Neural progenitor cell (in vitro differentiated cells): Measurements from ENCODE around the gene WNT2.

Source experiments
- EZH2 ChIP-seq: fragments of 200-600 bp; sonication (generic); IDR thresholded peaks from 2 replicates; pipeline ENCODE4 v1.6.1; 2017; ENCODE audit warnings: antibody characterized with exemption, mild to moderate bottlenecking, moderate library complexity
- TF ChIP-seq, protein P1 (sequence below): fragments of 200-600 bp; sonication (generic); IDR thresholded peaks from 2 replicates; pipeline ENCODE4 v1.5.1; 2017; ENCODE audit warnings: antibody characterized with exemption, mild to moderate bottlenecking

- TF ChIP-seq, protein P1, sequence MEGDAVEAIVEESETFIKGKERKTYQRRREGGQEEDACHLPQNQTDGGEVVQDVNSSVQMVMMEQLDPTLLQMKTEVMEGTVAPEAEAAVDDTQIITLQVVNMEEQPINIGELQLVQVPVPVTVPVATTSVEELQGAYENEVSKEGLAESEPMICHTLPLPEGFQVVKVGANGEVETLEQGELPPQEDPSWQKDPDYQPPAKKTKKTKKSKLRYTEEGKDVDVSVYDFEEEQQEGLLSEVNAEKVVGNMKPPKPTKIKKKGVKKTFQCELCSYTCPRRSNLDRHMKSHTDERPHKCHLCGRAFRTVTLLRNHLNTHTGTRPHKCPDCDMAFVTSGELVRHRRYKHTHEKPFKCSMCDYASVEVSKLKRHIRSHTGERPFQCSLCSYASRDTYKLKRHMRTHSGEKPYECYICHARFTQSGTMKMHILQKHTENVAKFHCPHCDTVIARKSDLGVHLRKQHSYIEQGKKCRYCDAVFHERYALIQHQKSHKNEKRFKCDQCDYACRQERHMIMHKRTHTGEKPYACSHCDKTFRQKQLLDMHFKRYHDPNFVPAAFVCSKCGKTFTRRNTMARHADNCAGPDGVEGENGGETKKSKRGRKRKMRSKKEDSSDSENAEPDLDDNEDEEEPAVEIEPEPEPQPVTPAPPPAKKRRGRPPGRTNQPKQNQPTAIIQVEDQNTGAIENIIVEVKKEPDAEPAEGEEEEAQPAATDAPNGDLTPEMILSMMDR: no peak
- TF ChIP-seq EZH2: no peak
These were observed 73.2 kb downstream of the WNT2 start for GRCh38 chr7:117249696-117250095.
